ENCODE results near the gene RAB11FIP4. TPM values are rescaled to one million over a fixed set of nuclear protein-coding genes. Genes with fewer than 3 reads are reported as not detected.

RAB11FIP4 gene
- total and polyA plus RNA-seq, 2 donors from 2014 or later = 10.0 to 32.5 TPM

- intact Hi-C loops (cut with DNase I) = no loop called here
- FAIRE-seq = no peak
- peak overlapping the region in 1 of 3 donors; percentile 35 for H3K9ac ChIP-seq (ENCODE audit: low read length in 3 of 3)
- no peaks in the 10 kb centered on the region for H3K9me3 ChIP-seq (ENCODE audit: control insufficient read depth in 2 of 3, insufficient read depth in 1 of 3, low read length in 3 of 3)
- peak in 1 of 5 donors; percentile 63 for DNase-seq
- no peak overlapping the region for H3K4me3 ChIP-seq (ENCODE audit: low read length in 3 of 3)
- no peak for TF ChIP-seq CTCF (IDR thresholded peaks at IDR 0.05; ENCODE audit: borderline replicate concordance, extremely low read depth, insufficient read depth)
- H3K27me3 ChIP-seq (ENCODE audit: control insufficient read depth, insufficient read depth, low read length) = no peaks in the 10 kb centered on the region
- H3K36me3 ChIP-seq (ENCODE audit: control insufficient read depth in 2 of 3, insufficient read depth in 3 of 3, low read length in 3 of 3) = no peaks in the 10 kb centered on the region
- H3K27ac ChIP-seq (ENCODE audit: low read depth in 2 of 2, low read length in 2 of 2) = peak overlapping the region; percentile 80 to 85
- H3K4me1 ChIP-seq (ENCODE audit: control insufficient read depth in 2 of 3, insufficient read depth in 2 of 3, low read depth in 1 of 3, low read length in 3 of 3) = peaks cover 0 to 70% (median 52%) of the 10 kb centered on the region in 3 donors
These were observed 103.0 kb downstream of the RAB11FIP4 start for GRCh38 chr17:31494259-31495021.

- no peak overlapping the region for H3K9ac ChIP-seq (ENCODE audit: low read length in 3 of 3)
- peak overlapping the region; percentile 80 to 85 for H3K27ac ChIP-seq (ENCODE audit: low read depth in 2 of 2, low read length in 2 of 2)
- no peaks in the 10 kb centered on the region for H3K27me3 ChIP-seq (ENCODE audit: control insufficient read depth, insufficient read depth, low read length)
- FAIRE-seq (no peak), DNase-seq (peak in 2 of 5 donors; percentile 40 to 94)
- H3K9me3 ChIP-seq (ENCODE audit: control insufficient read depth in 2 of 3, insufficient read depth in 1 of 3, low read length in 3 of 3) = no peaks in the 10 kb centered on the region
- H3K4me3 ChIP-seq (ENCODE audit: low read length in 3 of 3) = peak overlapping the region in 1 of 3 donors; percentile 24
- no peaks in the 10 kb centered on the region for H3K36me3 ChIP-seq (ENCODE audit: control insufficient read depth in 2 of 3, insufficient read depth in 3 of 3, low read length in 3 of 3)
- intact Hi-C loops (cut with DNase I) = no loop called here
- H3K4me1 ChIP-seq (ENCODE audit: control insufficient read depth in 2 of 3, insufficient read depth in 2 of 3, low read depth in 1 of 3, low read length in 3 of 3) = peaks cover 0 to 70% (median 51%) of the 10 kb centered on the region in 3 donors
- no peak for TF ChIP-seq CTCF (IDR thresholded peaks at IDR 0.05; ENCODE audit: borderline replicate concordance, extremely low read depth, insufficient read depth)
These were observed 103.8 kb downstream of the RAB11FIP4 start for GRCh38 chr17:31495022-31495885.

GRCh38 chr17:31496097-31496496 is 104.6 kb downstream of the RAB11FIP4 start:
- intact Hi-C loops (cut with DNase I) = no loop called here
- Histone ChIP-seq H3K9me3 (ENCODE audit: control insufficient read depth in 2 of 3, insufficient read depth in 1 of 3, low read length in 3 of 3) (no peaks in the 10 kb centered on the region), H3K9ac (ENCODE audit: low read length in 3 of 3) (no peak overlapping the region), H3K27ac (ENCODE audit: low read depth in 2 of 2, low read length in 2 of 2) (peak overlapping the region in 1 of 2 donors; percentile 61), H3K4me3 (ENCODE audit: low read length in 3 of 3) (no peak overlapping the region), H3K27me3 (ENCODE audit: control insufficient read depth, insufficient read depth, low read length) (no peaks in the 10 kb centered on the region), H3K4me1 (ENCODE audit: control insufficient read depth in 2 of 3, insufficient read depth in 2 of 3, low read depth in 1 of 3, low read length in 3 of 3) (peaks cover 0 to 65% (median 47%) of the 10 kb centered on the region in 3 donors), H3K36me3 (ENCODE audit: control insufficient read depth in 2 of 3, insufficient read depth in 3 of 3, low read length in 3 of 3) (no peaks in the 10 kb centered on the region)
- no peak for FAIRE-seq
- peak in 1 of 5 donors; percentile 8 for DNase-seq
- TF ChIP-seq CTCF (IDR thresholded peaks at IDR 0.05; ENCODE audit: borderline replicate concordance, extremely low read depth, insufficient read depth) = no peak

Data from kidney (tissue), 14 donors.